Common myeloid progenitor, CD34-positive (primary cell): ENCODE data around the gene PICALM.
"Not testable (repeated sequence)": the region's sequence is repeated elsewhere in the genome, so short reads cannot be mapped to it uniquely, and the experiment has no call there.

Source experiments
- CTCF ChIA-PET: fragments of 350-600 bp; sonication (Branson Sonifier 250); formaldehyde crosslinking; loops from one replicate; lab custom pipeline; 2021; ENCODE audit warnings: antibody characterized with exemption; lab: Charles Lee
- POLR2A ChIA-PET: fragments of 350-600 bp; sonication (Branson Sonifier 250); formaldehyde crosslinking; loops from one replicate; lab custom pipeline; 2021; ENCODE audit warnings: antibody characterized with exemption; lab: Charles Lee
- DNase-seq, 3 donors: peaks; one replicate each; pipeline versions ENCODE4 v3.0.0 to v3.0.0-alpha.2; 2013
- H3K27ac ChIP-seq, 2 experiments: 1 replicate in 1 of 2; 2 replicates in 1 of 2; pipeline ENCODE4 v1.7.0; 2013; ENCODE audit warnings: inconsistent platforms in 2 of 2, low read length in 2 of 2, mild to moderate bottlenecking in 2 of 2, low read depth in 1 of 2, moderate library complexity in 1 of 2; ENCODE audit not compliant: severe bottlenecking in 2 of 2, insufficient read depth in 1 of 2, poor library complexity in 1 of 2
- H3K27me3 ChIP-seq, 5 experiments: replicated peaks in 2 of 5; 1 replicate in 3 of 5; 2 replicates in 2 of 5; pipeline versions ENCODE4 v1.6.1 to v1.7.0; 2013; ENCODE audit warnings: low read length in 4 of 5, mild to moderate bottlenecking in 2 of 5, moderate library complexity in 2 of 5, inconsistent platforms in 1 of 5; ENCODE audit not compliant: insufficient read depth in 5 of 5, control insufficient read depth in 4 of 5
- H3K36me3 ChIP-seq, 4 experiments: 1 replicate in 2 of 4; 2 replicates in 2 of 4; pipeline versions ENCODE4 v1.6.1 to v1.7.0; 2013; ENCODE audit warnings: low read length in 3 of 4, control low read depth in 1 of 4, mild to moderate bottlenecking in 1 of 4; ENCODE audit not compliant: control insufficient read depth in 4 of 4, insufficient read depth in 4 of 4
- H3K4me1 ChIP-seq, 4 experiments: 1 replicate in 3 of 4; 2 replicates in 1 of 4; pipeline versions ENCODE4 v1.6.1 to v1.7.1; 2013; ENCODE audit warnings: low read length in 3 of 4, mild to moderate bottlenecking in 3 of 4, control low read depth in 1 of 4, inconsistent platforms in 1 of 4, moderate library complexity in 1 of 4; ENCODE audit not compliant: control insufficient read depth in 4 of 4, insufficient read depth in 4 of 4; ENCODE audit errors: control extremely low read depth in 1 of 4
- H3K4me3 ChIP-seq, 7 experiments: 1 replicate in 4 of 7; 2 replicates in 3 of 7; pipeline versions ENCODE4 v1.5.1 to v1.7.0; 2013; ENCODE audit warnings: mild to moderate bottlenecking in 7 of 7, low read length in 6 of 7, moderate library complexity in 6 of 7, inconsistent platforms in 2 of 7, low read depth in 2 of 7, control low read depth in 1 of 7; ENCODE audit not compliant: insufficient read depth in 4 of 7, control insufficient read depth in 1 of 7; ENCODE audit errors: extremely low read depth in 1 of 7
- H3K9me3 ChIP-seq, 5 experiments: 1 replicate in 4 of 5; 2 replicates in 1 of 5; pipeline versions ENCODE4 v1.6.1 to v1.7.1; 2013; ENCODE audit warnings: low read length in 4 of 5, mild to moderate bottlenecking in 2 of 5, inconsistent platforms in 1 of 5, low read depth in 1 of 5, moderate library complexity in 1 of 5; ENCODE audit not compliant: control insufficient read depth in 4 of 5, insufficient read depth in 2 of 5; ENCODE audit errors: control extremely low read depth in 1 of 5
- WGBS: methylation state at CpG from one replicate; pipeline ENCODE4 v1.1.5; 2013; ENCODE audit not compliant: insufficient coverage; 5-methylcytosine and 5-hydroxymethylcytosine counted together

PICALM gene

GRCh38 chr11:85926653-85927214 is 142.2 kb downstream of the PICALM start:
- H3K27ac ChIP-seq, H3K9me3 ChIP-seq, DNase-seq, H3K36me3 ChIP-seq, H3K4me3 ChIP-seq, H3K4me1 ChIP-seq, CTCF ChIA-PET, POLR2A ChIA-PET, H3K27me3 ChIP-seq: not testable (repeated sequence)
- WGBS: no CpG with 5 or more reads among the region's 2 CpGs

- WGBS: 93% methylated on average over 1 of the region's 1 CpG
Observed at GRCh38 chr11:85923455-85923854, 145.4 kb downstream of the PICALM start.

GRCh38 chr11:85922367-85922766 is 146.5 kb downstream of the PICALM start:
- ChIA-PET POLR2A (no interaction called here), CTCF (no interaction called here)
- Histone ChIP-seq H3K27me3 (no peaks in the 10 kb centered on the region), H3K36me3 (no peaks in the 10 kb centered on the region), H3K4me3 (no peak overlapping the region), H3K4me1 (no peaks in the 10 kb centered on the region), H3K27ac (no peak overlapping the region), H3K9me3 (no peaks in the 10 kb centered on the region)
- 100% methylated on average over 1 of the region's 1 CpG for WGBS
- no peak for DNase-seq

More at GRCh38 chr11:85923455-85923854, 145.4 kb downstream of the PICALM start:
- H3K27me3 ChIP-seq: no peaks in the 10 kb centered on the region
- H3K36me3 ChIP-seq: no peaks in the 10 kb centered on the region
- no peaks in the 10 kb centered on the region for H3K4me1 ChIP-seq
- H3K9me3 ChIP-seq: no peaks in the 10 kb centered on the region
- ChIA-PET POLR2A (interaction anchor here (0.6 kb wide), 1 partner anchor 28 kb away, joined by 3 read pairs; no protein-coding TSS in a partner anchor), CTCF (interaction anchor here (0.7 kb wide), 1 partner anchor 47 kb away, joined by 3 read pairs; no protein-coding TSS in a partner anchor)
- H3K27ac ChIP-seq: no peak overlapping the region
- DNase-seq: no peak
- H3K4me3 ChIP-seq: no peak overlapping the region

- H3K4me3 ChIP-seq: no peak overlapping the region
- H3K36me3 ChIP-seq: no peaks in the 10 kb centered on the region
- POLR2A ChIA-PET: no interaction called here
- H3K27me3 ChIP-seq: no peaks in the 10 kb centered on the region
- WGBS: no CpG with 5 or more reads among the region's 4 CpGs
- CTCF ChIA-PET: no interaction called here
- DNase-seq: peak in 1 of 3 donors; percentile 15
- H3K9me3 ChIP-seq: peaks cover 0 to 5% (median 2%) of the 10 kb centered on the region in 5 experiments
- no peaks in the 10 kb centered on the region for H3K4me1 ChIP-seq
- H3K27ac ChIP-seq: no peak overlapping the region
Observed at GRCh38 chr11:85918910-85919794, 149.7 kb downstream of the PICALM start.

- 94% methylated on average over 5 of the region's 6 CpGs for WGBS
- Histone ChIP-seq H3K9me3 (peaks cover 0 to 5% (median 4%) of the 10 kb centered on the region in 5 experiments), H3K36me3 (no peaks in the 10 kb centered on the region), H3K27me3 (no peaks in the 10 kb centered on the region), H3K27ac (no peak overlapping the region), H3K4me1 (no peaks in the 10 kb centered on the region), H3K4me3 (no peak overlapping the region)
- CTCF ChIA-PET: no interaction called here
- no peak for DNase-seq
- POLR2A ChIA-PET: no interaction called here
Observed at GRCh38 chr11:85914425-85914824, 154.5 kb downstream of the PICALM start.

GRCh38 chr11:85913513-85913912 is 155.4 kb downstream of the PICALM start:
- DNase-seq: no peak

GRCh38 chr11:85912414-85912813 is 156.5 kb downstream of the PICALM start:
- WGBS: 100% methylated on average over 2 of the region's 2 CpGs
- ChIA-PET POLR2A (no interaction called here), CTCF (no interaction called here)
- Histone ChIP-seq H3K27me3 (no peaks in the 10 kb centered on the region), H3K36me3 (no peaks in the 10 kb centered on the region), H3K4me3 (no peak overlapping the region), H3K4me1 (no peaks in the 10 kb centered on the region), H3K27ac (no peak overlapping the region), H3K9me3 (peaks cover 0 to 5% (median 4%) of the 10 kb centered on the region in 5 experiments)
- no peak for DNase-seq

More at GRCh38 chr11:85913513-85913912, 155.4 kb downstream of the PICALM start:
- H3K27ac ChIP-seq: no peak overlapping the region
- peaks cover 0 to 5% (median 4%) of the 10 kb centered on the region in 5 experiments for H3K9me3 ChIP-seq
- ChIA-PET POLR2A (no interaction called here), CTCF (no interaction called here)
- H3K36me3 ChIP-seq: no peaks in the 10 kb centered on the region
- H3K4me3 ChIP-seq: no peak overlapping the region
- H3K4me1 ChIP-seq: no peaks in the 10 kb centered on the region
- no peaks in the 10 kb centered on the region for H3K27me3 ChIP-seq
